Measurements from ENCODE around the gene FBXL5.

DNA sequence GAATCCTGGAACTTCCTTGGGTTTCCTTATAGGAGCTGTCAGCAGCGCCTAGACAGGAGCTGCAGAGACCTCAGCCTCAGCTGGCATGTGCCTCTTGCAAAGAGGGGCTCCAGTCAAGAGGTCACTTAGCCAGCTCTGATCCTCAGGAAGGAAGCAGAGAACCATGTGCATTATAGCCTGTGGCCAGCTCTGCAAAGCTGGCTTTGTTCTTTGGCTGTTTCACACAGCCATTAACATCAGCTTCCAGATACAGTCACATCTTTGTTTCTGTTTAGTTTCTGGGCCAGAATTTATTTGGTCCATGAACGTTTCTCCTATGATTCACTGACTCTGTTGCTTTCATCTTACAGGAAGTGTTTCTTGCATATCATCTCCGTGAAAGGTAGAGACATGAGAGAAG, 93.0 kb downstream of the FBXL5 start:
- no peak for TF ChIP-seq HMGN3 (IDR thresholded peaks at IDR 0.05; ENCODE audit: borderline replicate concordance, extremely low read depth, insufficient read length, low read depth, low read length)
- TF ChIP-seq, protein P1, sequence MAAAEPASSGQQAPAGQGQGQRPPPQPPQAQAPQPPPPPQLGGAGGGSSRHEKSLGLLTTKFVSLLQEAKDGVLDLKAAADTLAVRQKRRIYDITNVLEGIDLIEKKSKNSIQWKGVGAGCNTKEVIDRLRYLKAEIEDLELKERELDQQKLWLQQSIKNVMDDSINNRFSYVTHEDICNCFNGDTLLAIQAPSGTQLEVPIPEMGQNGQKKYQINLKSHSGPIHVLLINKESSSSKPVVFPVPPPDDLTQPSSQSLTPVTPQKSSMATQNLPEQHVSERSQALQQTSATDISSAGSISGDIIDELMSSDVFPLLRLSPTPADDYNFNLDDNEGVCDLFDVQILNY (CRISPR knock-in tag; IDR thresholded peaks at IDR 0.05), result no peak
- no peak for TF ChIP-seq TRIM24 (IDR thresholded peaks at IDR 0.05)
- no peak for TF ChIP-seq MAFK (IDR thresholded peaks at IDR 0.05; ENCODE audit: low read length)
- TF ChIP-seq HMG20A (CRISPR knock-in tag; conservative IDR thresholded peaks at IDR 0.05), result no peak
- TF ChIP-seq ZNF24 (IDR thresholded peaks at IDR 0.05), result no peak
- no peak for TF ChIP-seq NFATC3 (IDR thresholded peaks at IDR 0.05)
- TF ChIP-seq, protein P2, sequence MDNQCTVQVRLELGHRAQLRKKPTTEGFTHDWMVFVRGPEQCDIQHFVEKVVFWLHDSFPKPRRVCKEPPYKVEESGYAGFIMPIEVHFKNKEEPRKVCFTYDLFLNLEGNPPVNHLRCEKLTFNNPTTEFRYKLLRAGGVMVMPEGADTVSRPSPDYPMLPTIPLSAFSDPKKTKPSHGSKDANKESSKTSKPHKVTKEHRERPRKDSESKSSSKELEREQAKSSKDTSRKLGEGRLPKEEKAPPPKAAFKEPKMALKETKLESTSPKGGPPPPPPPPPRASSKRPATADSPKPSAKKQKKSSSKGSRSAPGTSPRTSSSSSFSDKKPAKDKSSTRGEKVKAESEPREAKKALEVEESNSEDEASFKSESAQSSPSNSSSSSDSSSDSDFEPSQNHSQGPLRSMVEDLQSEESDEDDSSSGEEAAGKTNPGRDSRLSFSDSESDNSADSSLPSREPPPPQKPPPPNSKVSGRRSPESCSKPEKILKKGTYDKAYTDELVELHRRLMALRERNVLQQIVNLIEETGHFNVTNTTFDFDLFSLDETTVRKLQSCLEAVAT (IDR thresholded peaks at IDR 0.05), result no peak
- TF ChIP-seq ZNF175 (CRISPR knock-in tag; IDR thresholded peaks at IDR 0.05; ENCODE audit: low read depth), result no peak
